K562 (cell line): Measurements from ENCODE around the gene KIR3DL1. TPM values are rescaled to one million over a fixed set of nuclear protein-coding genes. Genes with fewer than 3 reads are reported as not detected.
"Not testable (repeated sequence)": the region's sequence is repeated elsewhere in the genome, so short reads cannot be mapped to it uniquely, and the experiment has no call there.

Experiments
- ATAC-seq: fragments of 200-7000 bp; cut with Tn5 transposase; 3 replicates; pipeline ENCODE4 v1.9.1; 2020; ENCODE audit warnings: moderate library complexity
- BruUV-seq: library from RNA; stranded (reverse); fragments of 400-500 nt; replicated peaks from 2 replicates; lab custom pipeline; 2021; lab: Mats Ljungman, UMichigan
- CTCF ChIA-PET: fragments of 300-600 bp; formaldehyde crosslinking; extraction: SDS; loops from one replicate; lab custom pipeline; 2021; ENCODE audit warnings: low intra/inter-chr PET ratio; lab: Yijun Ruan, JAX
- POLR2A ChIA-PET: fragments of 300-600, 350-650 bp; sonication (Branson Sonifier 250); formaldehyde crosslinking; extraction: SDS; loops from one replicate; lab custom pipeline; 2021; ENCODE audit warnings: antibody characterized with exemption, inconsistent platforms; lab: Yijun Ruan, JAX
- DNase-seq, 4 experiments: peaks; one replicate each; pipeline versions ENCODE4 v3.0.0 to v3.0.0-alpha.2; 2011 to 2018; ENCODE audit warnings: low spot score in 3 of 4, mixed read lengths in 3 of 4; ENCODE audit errors: extremely low read depth in 1 of 4
- FAIRE-seq: peaks from 2 replicates; lab custom pipeline; 2011; peaks lifted over from hg19 to GRCh38; lab: Jason Lieb, UNC
- H2AFZ ChIP-seq: 2 replicates; pipeline ENCODE4 v1.6.0; 2011; ENCODE audit warnings: low read depth, low read length, control low read depth, inconsistent platforms
- H3K27ac ChIP-seq: fragments of 200-600 bp; 3 replicates; pipeline ENCODE4 v1.8.0; 2011; ENCODE audit warnings: low read depth, mild to moderate bottlenecking, control low read depth, inconsistent platforms, low read length, moderate library complexity, mixed read lengths; ENCODE audit errors: extremely low read depth
- H3K27me3 ChIP-seq, 2 experiments: fragments of 300-600 bp in 1 of 2; 2 replicates in 1 of 2; 3 replicates in 1 of 2; pipeline versions ENCODE4 v1.6.0 to v1.8.0; 2011; ENCODE audit warnings: inconsistent platforms in 2 of 2, low read length in 2 of 2, mild to moderate bottlenecking in 1 of 2, mixed read lengths in 1 of 2, moderate library complexity in 1 of 2; ENCODE audit not compliant: control insufficient read depth in 2 of 2, insufficient read depth in 2 of 2
- H3K36me3 ChIP-seq: fragments of 300-600 bp; 3 replicates; pipeline ENCODE4 v1.8.0; 2011; ENCODE audit warnings: mild to moderate bottlenecking, low read length, inconsistent platforms; ENCODE audit not compliant: control insufficient read depth, insufficient read depth
- H3K4me1 ChIP-seq, 2 experiments: fragments of 200-600 bp in 1 of 2; replicated peaks in 1 of 2; 2 replicates in 1 of 2; 3 replicates in 1 of 2; pipeline versions ENCODE4 v1.5.1 to v1.8.0; 2011; ENCODE audit warnings: inconsistent platforms in 2 of 2, low read length in 2 of 2, mild to moderate bottlenecking in 1 of 2, mixed read lengths in 1 of 2, moderate library complexity in 1 of 2; ENCODE audit not compliant: control insufficient read depth in 2 of 2, insufficient read depth in 2 of 2
- H3K4me2 ChIP-seq: 2 replicates; pipeline ENCODE4 v1.6.1; 2011; ENCODE audit warnings: low read length, control low read depth, inconsistent platforms, mixed read lengths; ENCODE audit not compliant: insufficient read depth
- H3K4me3 ChIP-seq: fragments of 200-600 bp; sonication (generic), shearing (Covaris generic); 2 replicates; pipeline ENCODE4 v1.5.1; 2016; ENCODE audit warnings: control low read depth, inconsistent platforms
- H3K79me2 ChIP-seq: fragments of 200-600 bp; 3 replicates; pipeline ENCODE4 v1.8.0; 2011; ENCODE audit warnings: low read length, inconsistent platforms; ENCODE audit not compliant: control insufficient read depth, insufficient read depth
- H3K9ac ChIP-seq, 2 experiments: 2 replicates each; pipeline versions ENCODE4 v1.6.0 to v1.6.1; 2011; ENCODE audit warnings: low read depth in 2 of 2, low read length in 2 of 2, control low read depth in 1 of 2, inconsistent platforms in 1 of 2, mild to moderate bottlenecking in 1 of 2, mixed read lengths in 1 of 2; ENCODE audit not compliant: insufficient read depth in 1 of 2
- H3K9me1 ChIP-seq: one replicate; pipeline ENCODE4 v1.6.0; 2011; ENCODE audit warnings: inconsistent platforms, mild to moderate bottlenecking, low read length, moderate library complexity; ENCODE audit not compliant: control insufficient read depth, insufficient read depth
- H3K9me3 ChIP-seq: replicated peaks from 2 replicates; pipeline ENCODE4 v1.5.1; 2011; ENCODE audit warnings: low read depth, low read length, inconsistent platforms; ENCODE audit not compliant: control insufficient read depth, insufficient read depth
- H4K20me1 ChIP-seq: replicated peaks from 2 replicates; pipeline ENCODE4 v1.6.1; 2011; ENCODE audit warnings: low read length, inconsistent platforms, mixed read lengths; ENCODE audit not compliant: control insufficient read depth, insufficient read depth
- CREB5 ChIP-seq: fragments of 250-450 bp; sonication (Bioruptor Pico); IDR thresholded peaks from 2 replicates; pipeline ENCODE4 v1.5.0; 2020; ENCODE audit warnings: mild to moderate bottlenecking
- NFE2 ChIP-seq: IDR thresholded peaks from 2 replicates; pipeline ENCODE4 v1.6.1; 2014; ENCODE audit warnings: antibody characterized with exemption, low read depth
- WGBS: fragments of 100-300 bp; shearing (Covaris generic); methylation state at CpG from one replicate; pipeline ENCODE4 v1.1.6; 2016; ENCODE audit warnings: low coverage, mixed read lengths; ENCODE audit not compliant: insufficient coverage; ENCODE audit errors: missing lambda C conversion rate; 5-methylcytosine and 5-hydroxymethylcytosine counted together
- in situ Hi-C: fragments of 300-500 bp; cut with MboI; formaldehyde crosslinking; loops from 4 replicates; pipeline ENCODE4 v1.15.0; 2018; ENCODE audit warnings: inconsistent platforms, mixed read lengths
- intact Hi-C: fragments of 100-400 bp; cut with micrococcal nuclease; formaldehyde crosslinking; loops from 2 replicates; pipeline ENCODE4 v1.14.2; 2022
- polyA plus RNA-seq, 8 experiments: library from polyadenylated mRNA; depleted of rRNA in 4 of 8; stranded (reverse) in 5 of 8; unstranded in 3 of 8; fragments of >200 nt; fragmentation: Nextera tagmentation in 2 of 8; fragmentation: Illumina TruSeq in 1 of 8; extraction: Ambion mirVana in 2 of 8; extraction: Trizol in 1 of 8; gene quantifications; 2 replicates each; pipeline versions ENCODE4 v1.2.1 to v1.2.3, GENCODE V29; 2011 to 2014; ENCODE audit warnings: inconsistent platforms in 1 of 8, missing spikeins in 1 of 8
- total RNA-seq, 7 experiments: library from RNA; depleted of rRNA in 6 of 7; stranded (reverse); fragments of >200 nt in 6 of 7; fragmentation: Illumina TruSeq in 2 of 7; extraction: Trizol in 2 of 7; gene quantifications; 2 replicates each; pipeline versions ENCODE4 v1.2.1 to v1.2.3, GENCODE V29; 2011 to 2021; ENCODE audit warnings: low replicate concordance in 1 of 7

KIR3DL1 gene
- total and polyA plus RNA-seq, 9 of the 15 experiments (the other 6 are each of a cell fraction or from before 2014, with no cell fraction given): not detected

DNA sequence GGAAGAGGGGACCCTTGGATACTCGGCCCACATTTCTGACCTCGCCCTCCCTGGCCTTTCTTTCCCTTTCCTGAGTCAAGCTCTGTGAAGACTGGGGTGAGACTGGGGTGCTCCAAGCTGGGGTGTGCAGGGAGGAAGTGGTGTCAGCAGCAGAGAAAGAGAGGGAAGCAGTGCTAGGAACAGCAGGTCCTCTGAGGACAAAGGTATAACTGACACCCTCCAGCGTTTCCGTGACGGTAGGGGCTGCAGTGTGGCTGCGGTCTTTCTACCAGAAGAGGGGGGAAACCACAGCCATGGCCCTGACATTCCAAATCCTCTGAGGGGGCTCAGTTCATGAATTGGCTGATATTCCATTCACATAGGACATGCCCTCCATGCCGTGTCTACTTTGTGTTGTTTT is 35.1 kb downstream of the KIR3DL1 start (continued):
- no peak for TF ChIP-seq CREB5 (CRISPR knock-in tag)

GRCh38 chr19:54855241-54855640 is 39.0 kb downstream of the KIR3DL1 start:
- H3K27me3 ChIP-seq, ATAC-seq, H2AFZ ChIP-seq, H3K4me2 ChIP-seq, H3K9me3 ChIP-seq, H4K20me1 ChIP-seq, H3K27ac ChIP-seq, DNase-seq, H3K36me3 ChIP-seq, FAIRE-seq, CTCF ChIA-PET, H3K4me1 ChIP-seq, H3K9ac ChIP-seq, H3K4me3 ChIP-seq, BruUV-seq, H3K9me1 ChIP-seq, POLR2A ChIA-PET, H3K79me2 ChIP-seq: not testable (repeated sequence)
- in situ Hi-C loops: loop anchor here (5.0 kb wide), 1 partner anchor 33 kb away; no protein-coding TSS in a partner anchor
- intact Hi-C loops: loop anchor here (5.0 kb wide), 1 partner anchor 33 kb away; no protein-coding TSS in a partner anchor
- 0% methylated on average over 1 of the region's 1 CpG for WGBS

DNA sequence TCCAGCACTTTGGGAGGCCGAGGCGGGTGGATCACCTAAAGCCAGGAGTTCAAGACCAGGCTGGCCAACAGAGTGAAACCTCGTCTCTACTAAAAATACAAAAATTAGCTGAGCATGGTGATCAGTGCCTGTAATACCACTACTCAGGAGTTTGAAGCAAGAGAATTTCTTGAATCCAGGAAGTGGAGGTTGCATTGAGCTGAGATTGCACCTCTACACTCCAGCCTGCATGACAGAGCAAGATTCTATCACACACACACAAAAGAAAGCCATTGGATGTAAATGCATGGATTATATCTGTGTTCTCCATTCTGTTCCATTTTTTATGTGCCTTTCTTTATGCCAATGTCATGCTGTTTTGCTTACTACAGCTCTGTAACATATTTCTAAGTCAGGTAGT is 42.2 kb downstream of the KIR3DL1 start:
- ATAC-seq, H3K9ac ChIP-seq, H3K27ac ChIP-seq, H3K9me1 ChIP-seq, H2AFZ ChIP-seq, H3K79me2 ChIP-seq, H3K9me3 ChIP-seq, POLR2A ChIA-PET, H3K4me1 ChIP-seq, H3K4me3 ChIP-seq, H3K4me2 ChIP-seq, H4K20me1 ChIP-seq, BruUV-seq, DNase-seq, CTCF ChIA-PET, H3K36me3 ChIP-seq, FAIRE-seq, H3K27me3 ChIP-seq: not testable (repeated sequence)
- TF ChIP-seq NFE2: peak; percentile 32; the same call in 1 of the 2 replicates
- 0% methylated on average over 3 of the region's 3 CpGs for whole genome bisulfite sequencing
- intact Hi-C loops: loop anchor here (5.0 kb wide), 1 partner anchor 36 kb away; no protein-coding TSS in a partner anchor
- in situ Hi-C loops: loop anchor here (5.0 kb wide), 1 partner anchor 36 kb away; no protein-coding TSS in a partner anchor
